ENCODE results near the gene PLXNA4. TPM values are rescaled to one million over a fixed set of nuclear protein-coding genes. Genes with fewer than 3 reads are reported as not detected.

The PLXNA4 gene
- total and polyA plus RNA-seq, 11 donors, result 1.8 to 22.1 (median 10.5) TPM

DNA sequence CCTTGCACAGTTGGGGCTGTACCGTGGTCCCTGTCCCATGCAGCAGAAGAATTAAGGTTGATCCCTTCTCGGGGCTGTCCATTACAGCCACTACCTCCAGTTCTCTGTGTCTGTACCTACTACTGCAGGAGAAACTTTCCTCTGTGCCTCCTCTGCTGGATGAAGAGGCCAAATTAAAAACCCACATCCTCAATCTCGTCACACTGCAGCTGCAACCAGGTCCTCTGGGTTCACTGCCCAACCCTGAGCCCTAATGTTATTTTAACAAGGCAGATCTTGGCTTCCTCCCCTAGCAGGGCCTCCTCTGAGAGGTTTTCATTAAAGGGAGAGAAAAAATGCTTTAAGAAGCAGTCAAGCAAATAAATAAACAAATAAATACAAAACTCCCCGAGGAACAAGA is 66.6 kb downstream of the PLXNA4 start:
- no peak for DNase-seq
- H3K4me3 ChIP-seq, result no peak overlapping the region
- H3K9me3 ChIP-seq, result no peaks in the 10 kb centered on the region
- WGBS, 4 donors, result 55 to 65% (median 63%) methylated on average over 4 of the region's 4 CpGs
- H3K4me1 ChIP-seq, result peaks cover 0 to 22% (median 6%) of the 10 kb centered on the region in 12 donors
- peaks cover 0 to 5% (median 0%) of the 10 kb centered on the region in 9 donors for H3K36me3 ChIP-seq
- no peak for ATAC-seq
- H3K27ac ChIP-seq, result peak overlapping the region in 1 of 12 donors; percentile 45
- intact Hi-C loops (cut with DNase I), result loop anchor here in 7 of 10 donors (5.0 to 10.0 kb wide), 5 partner anchors 65 to 565 kb away; partner anchors contain the start of gene PLXNA4 (in 2 of the 7)
- TF ChIP-seq POLR2A (IDR thresholded peaks at IDR 0.05) (no peak), CTCF (IDR thresholded peaks at IDR 0.05) (no peak)
- H3K27me3 ChIP-seq, result no peaks in the 10 kb centered on the region

DNA sequence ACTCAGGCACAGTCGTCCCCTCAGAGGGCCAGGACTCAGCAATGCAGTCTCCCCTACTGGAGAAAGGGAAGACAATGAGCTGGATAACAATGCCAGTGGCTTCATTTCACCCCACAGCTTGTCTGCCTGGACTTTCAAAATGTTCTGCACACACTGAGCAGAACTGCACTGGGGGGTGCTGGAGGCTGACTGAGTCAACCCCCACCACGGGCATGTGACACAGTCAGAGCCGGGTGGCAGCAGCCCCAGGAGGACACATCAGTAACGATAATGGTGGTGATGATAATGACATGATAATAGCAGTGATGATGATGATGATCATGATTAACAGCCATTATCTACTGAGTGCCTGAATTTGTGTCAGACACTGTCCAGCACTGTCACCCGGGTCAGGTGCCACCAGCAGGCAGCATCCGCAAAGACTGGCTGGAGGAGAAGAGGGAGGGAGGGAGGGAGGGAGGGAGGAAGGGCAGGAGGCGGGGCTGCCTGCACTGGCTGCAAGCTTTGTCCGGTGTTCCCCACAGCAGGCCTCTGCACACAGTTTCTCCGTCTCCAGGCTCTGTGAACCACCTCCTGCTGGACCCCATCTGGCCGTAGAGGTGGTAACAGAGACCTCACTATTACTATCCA is 67.4 kb downstream of the PLXNA4 start:
- peaks cover 0 to 22% (median 6%) of the 10 kb centered on the region in 12 donors for H3K4me1 ChIP-seq
- TF ChIP-seq POLR2A (IDR thresholded peaks at IDR 0.05) (no peak), CTCF (IDR thresholded peaks at IDR 0.05) (no peak)
- peaks cover 0 to 5% (median 0%) of the 10 kb centered on the region in 9 donors for H3K36me3 ChIP-seq
- 31 to 46% (median 38%) methylated on average over 9 to 10 of the region's 10 CpGs for WGBS, 4 donors
- ATAC-seq, result peak; percentile 74 to 86 (median 78)
- H3K27ac ChIP-seq, result peak overlapping the region in 2 of 12 donors; percentile 38 to 45
- no peak overlapping the region for H3K4me3 ChIP-seq
- no peaks in the 10 kb centered on the region for H3K27me3 ChIP-seq
- intact Hi-C loops (cut with DNase I), result loop anchor here in 7 of 10 donors (5.0 to 10.0 kb wide), 5 partner anchors 66 to 564 kb away; partner anchors contain the start of gene PLXNA4 (in 2 of the 7)
- peak in 3 of 5 donors; percentile 40 to 61 (median 54) for DNase-seq
- no peaks in the 10 kb centered on the region for H3K9me3 ChIP-seq

DNA sequence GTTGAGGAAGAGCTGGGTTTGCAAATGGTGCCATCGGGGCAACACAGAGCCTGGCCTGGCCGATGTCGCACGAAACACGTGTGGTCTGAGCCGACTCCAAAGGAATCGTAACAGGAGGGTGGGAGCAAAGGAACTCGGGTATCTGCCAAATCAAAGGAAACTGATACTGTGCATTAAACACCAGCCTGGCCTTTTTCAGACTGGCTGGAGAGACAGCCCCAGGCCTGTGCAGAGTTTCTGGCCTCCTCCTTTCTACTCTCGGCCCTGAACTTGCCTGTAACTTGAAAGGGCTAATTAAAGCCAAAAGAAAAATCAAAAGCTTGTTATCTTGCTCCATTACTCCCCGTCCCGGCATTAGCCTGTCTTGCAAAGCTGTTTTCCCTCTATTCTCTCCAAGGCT is 71.4 kb downstream of the PLXNA4 start:
- no peaks in the 10 kb centered on the region for H3K9me3 ChIP-seq
- H3K27me3 ChIP-seq, result no peaks in the 10 kb centered on the region
- DNase-seq, result no peak
- no peak overlapping the region for H3K4me3 ChIP-seq
- TF ChIP-seq POLR2A (IDR thresholded peaks at IDR 0.05) (no peak), CTCF (IDR thresholded peaks at IDR 0.05) (no peak)
- H3K27ac ChIP-seq, result no peak overlapping the region
- 70 to 83% (median 76%) methylated on average over 11 of the region's 11 CpGs for WGBS, 4 donors
- no peak for ATAC-seq
- intact Hi-C loops (cut with DNase I), result loop anchor here in 9 of 10 donors (5.0 to 10.0 kb wide), 8 partner anchors 67 to 560 kb away; partner anchors contain the start of gene PLXNA4 (in 2 of the 9)
- H3K36me3 ChIP-seq, result peaks cover 0 to 5% (median 0%) of the 10 kb centered on the region in 9 donors
- peaks cover 0 to 27% (median 9%) of the 10 kb centered on the region in 12 donors for H3K4me1 ChIP-seq

DNA sequence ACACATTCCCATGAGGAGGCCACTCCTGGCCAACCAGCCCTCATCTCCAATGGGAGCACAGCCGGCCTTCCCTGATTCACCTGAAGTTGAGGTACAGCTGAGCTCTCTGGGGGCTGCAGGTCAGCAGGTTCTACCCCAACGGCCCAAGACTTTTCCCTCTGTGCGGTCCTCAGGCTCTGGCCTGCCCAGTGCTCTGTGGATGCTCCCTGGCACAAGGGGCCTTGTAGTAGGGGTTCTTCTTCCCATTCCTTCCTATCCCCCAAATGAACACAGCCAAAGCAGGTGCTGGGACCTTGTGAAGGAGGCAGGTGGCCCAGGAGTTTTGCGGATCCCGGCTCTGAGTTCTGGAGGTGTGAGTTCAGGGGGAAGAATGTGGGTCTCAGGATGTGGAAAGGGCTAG is 72.2 kb downstream of the PLXNA4 start:
- no peak overlapping the region for H3K4me3 ChIP-seq
- DNase-seq (no peak), ATAC-seq (no peak)
- peaks cover 0 to 26% (median 3%) of the 10 kb centered on the region in 12 donors for H3K4me1 ChIP-seq
- WGBS, 4 donors, result 85 to 92% (median 89%) methylated on average over 3 to 5 of the region's 5 CpGs
- no peak for TF ChIP-seq POLR2A (IDR thresholded peaks at IDR 0.05)
- TF ChIP-seq CTCF (IDR thresholded peaks at IDR 0.05), result no peak
- peaks cover 0 to 5% (median 0%) of the 10 kb centered on the region in 9 donors for H3K36me3 ChIP-seq
- H3K9me3 ChIP-seq, result no peaks in the 10 kb centered on the region
- no peak overlapping the region for H3K27ac ChIP-seq
- H3K27me3 ChIP-seq, result no peaks in the 10 kb centered on the region
- intact Hi-C loops (cut with DNase I), result loop anchor here in 9 of 10 donors (5.0 to 10.0 kb wide), 8 partner anchors 68 to 559 kb away; partner anchors contain the start of gene PLXNA4 (in 2 of the 9)
